ENCODE results near the gene TMED10. TPM values are rescaled to one million over a fixed set of nuclear protein-coding genes. Genes with fewer than 3 reads are reported as not detected.
A peak's percentile ranks its signal among the peaks of the same experiment; 100 is the strongest.

TMED10 gene
- total RNA-seq, 6 experiments from 2014 or later: 370 to 494 (median 430) TPM

GRCh38 chr14:75162631-75163030, 13.8 kb downstream of the TMED10 start:
- Mint-ChIP-seq H3K27me3 (ENCODE audit: insufficient read depth) (no peaks in the 10 kb centered on the region; the same call in 1 of the 2 replicates), H3K27ac (no peak overlapping the region; the same call in 1 of the 2 replicates), H3K4me1 (ENCODE audit: low read depth) (peaks cover 18% of the 10 kb centered on the region), H3K9me3 (no peaks in the 10 kb centered on the region), H3K4me3 (no peak overlapping the region), H3K36me3 (ENCODE audit: low read depth) (0 out of 2 replicates have a peak, but pooled peaks cover 4% of the 10 kb centered on the region)
- peak; percentile 14; the same call in 1 of the 2 replicates for TF ChIP-seq CTCF (IDR thresholded peaks at IDR 0.05)
- no peak for DNase-seq

GRCh38 chr14:75158843-75159614, 17.4 kb downstream of the TMED10 start:
- TF ChIP-seq CTCF (IDR thresholded peaks at IDR 0.05): no peak
- no peak overlapping the region for H3K27ac Mint-ChIP-seq
- H3K4me1 Mint-ChIP-seq (ENCODE audit: low read depth): peaks cover 22% of the 10 kb centered on the region
- no peaks in the 10 kb centered on the region; the same call in 1 of the 2 replicates for H3K27me3 Mint-ChIP-seq (ENCODE audit: insufficient read depth)
- H3K9me3 Mint-ChIP-seq: no peaks in the 10 kb centered on the region
- H3K4me3 Mint-ChIP-seq: no peak overlapping the region
- H3K36me3 Mint-ChIP-seq (ENCODE audit: low read depth): 0 out of 2 replicates have a peak, but pooled peaks cover 4% of the 10 kb centered on the region
- no peak for DNase-seq

GRCh38 chr14:75156901-75157300, 19.5 kb downstream of the TMED10 start:
- peak; percentile 28 for DNase-seq
- Mint-ChIP-seq H3K4me3 (no peak overlapping the region), H3K27ac (peak overlapping the region; percentile 59; the same call in 1 of the 2 replicates)

GRCh38 chr14:75156111-75156510, 20.3 kb downstream of the TMED10 start:
- Mint-ChIP-seq H3K27ac (no peak overlapping the region), H3K4me3 (no peak overlapping the region), H3K4me1 (ENCODE audit: low read depth) (peaks cover 35% of the 10 kb centered on the region)

More at GRCh38 chr14:75156901-75157300, 19.5 kb downstream of the TMED10 start:
- Mint-ChIP-seq H3K36me3 (ENCODE audit: low read depth) (peaks cover 6% of the 10 kb centered on the region), H3K27me3 (ENCODE audit: insufficient read depth) (no peaks in the 10 kb centered on the region; the same call in 1 of the 2 replicates), H3K9me3 (no peaks in the 10 kb centered on the region), H3K4me1 (ENCODE audit: low read depth) (peaks cover 29% of the 10 kb centered on the region)
- no peak for TF ChIP-seq CTCF (IDR thresholded peaks at IDR 0.05)

GRCh38 chr14:75155169-75155568, 21.2 kb downstream of the TMED10 start:
- peaks cover 12% of the 10 kb centered on the region for H3K36me3 Mint-ChIP-seq (ENCODE audit: low read depth)
- no peaks in the 10 kb centered on the region for H3K9me3 Mint-ChIP-seq
- H3K27me3 Mint-ChIP-seq (ENCODE audit: insufficient read depth): no peaks in the 10 kb centered on the region
- no peak overlapping the region for H3K4me3 Mint-ChIP-seq
- TF ChIP-seq CTCF (IDR thresholded peaks at IDR 0.05): no peak
- H3K4me1 Mint-ChIP-seq (ENCODE audit: low read depth): peaks cover 35% of the 10 kb centered on the region
- H3K27ac Mint-ChIP-seq: no peak overlapping the region
- DNase-seq: no peak

More at GRCh38 chr14:75156111-75156510, 20.3 kb downstream of the TMED10 start:
- Mint-ChIP-seq H3K27me3 (ENCODE audit: insufficient read depth) (no peaks in the 10 kb centered on the region), H3K9me3 (no peaks in the 10 kb centered on the region), H3K36me3 (ENCODE audit: low read depth) (peaks cover 12% of the 10 kb centered on the region)
- no peak for TF ChIP-seq CTCF (IDR thresholded peaks at IDR 0.05)
- no peak for DNase-seq
